ENCODE measurements around the gene ABHD8.

The ABHD8 gene

DNA sequence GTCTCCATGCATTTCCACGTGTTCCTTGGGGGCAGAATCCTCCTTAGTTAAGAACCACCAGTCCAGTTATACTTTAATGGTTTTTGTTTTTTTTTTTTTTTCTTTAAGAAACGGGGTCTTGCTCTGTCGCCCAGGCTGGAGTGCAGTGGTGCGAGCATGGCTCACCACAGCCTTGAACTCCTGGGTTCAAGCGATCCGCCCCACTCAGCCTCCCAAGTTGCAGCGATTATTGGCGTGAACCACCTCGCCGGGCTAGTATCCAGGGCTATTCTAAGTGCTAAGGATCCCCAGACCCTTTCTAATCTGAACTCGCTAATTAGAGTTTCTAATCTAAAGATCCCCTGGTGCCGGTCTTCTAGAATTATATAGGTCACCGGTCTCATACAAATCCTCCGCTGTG lies 9.6 kb downstream of the ABHD8 start:
- TF ChIP-seq, protein P1, sequence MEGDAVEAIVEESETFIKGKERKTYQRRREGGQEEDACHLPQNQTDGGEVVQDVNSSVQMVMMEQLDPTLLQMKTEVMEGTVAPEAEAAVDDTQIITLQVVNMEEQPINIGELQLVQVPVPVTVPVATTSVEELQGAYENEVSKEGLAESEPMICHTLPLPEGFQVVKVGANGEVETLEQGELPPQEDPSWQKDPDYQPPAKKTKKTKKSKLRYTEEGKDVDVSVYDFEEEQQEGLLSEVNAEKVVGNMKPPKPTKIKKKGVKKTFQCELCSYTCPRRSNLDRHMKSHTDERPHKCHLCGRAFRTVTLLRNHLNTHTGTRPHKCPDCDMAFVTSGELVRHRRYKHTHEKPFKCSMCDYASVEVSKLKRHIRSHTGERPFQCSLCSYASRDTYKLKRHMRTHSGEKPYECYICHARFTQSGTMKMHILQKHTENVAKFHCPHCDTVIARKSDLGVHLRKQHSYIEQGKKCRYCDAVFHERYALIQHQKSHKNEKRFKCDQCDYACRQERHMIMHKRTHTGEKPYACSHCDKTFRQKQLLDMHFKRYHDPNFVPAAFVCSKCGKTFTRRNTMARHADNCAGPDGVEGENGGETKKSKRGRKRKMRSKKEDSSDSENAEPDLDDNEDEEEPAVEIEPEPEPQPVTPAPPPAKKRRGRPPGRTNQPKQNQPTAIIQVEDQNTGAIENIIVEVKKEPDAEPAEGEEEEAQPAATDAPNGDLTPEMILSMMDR (IDR thresholded peaks at IDR 0.05) = no peak
- H3K9ac ChIP-seq = no peak overlapping the region
- H3K4me1 ChIP-seq = peaks cover 5% of the 10 kb centered on the region
- peaks cover 3% of the 10 kb centered on the region for H3K79me2 ChIP-seq
- no peak overlapping the region for H3K4me2 ChIP-seq (ENCODE audit: low read length)
- H3K36me3 ChIP-seq (ENCODE audit: control insufficient read depth, insufficient read depth, low read length) = no peaks in the 10 kb centered on the region
- no peak overlapping the region for H3K27ac ChIP-seq
- no peak overlapping the region for H2AFZ ChIP-seq
- no peaks in the 10 kb centered on the region for H3K27me3 ChIP-seq (ENCODE audit: control insufficient read depth, insufficient read depth, low read length)
- no peaks in the 10 kb centered on the region for H3K9me3 ChIP-seq (ENCODE audit: control insufficient read depth, low read length)
- H3K4me3 ChIP-seq (ENCODE audit: low read depth, low read length) = no peak overlapping the region

- H3K79me2 ChIP-seq = peaks cover 3% of the 10 kb centered on the region
- no peak overlapping the region for H3K9ac ChIP-seq
- no peaks in the 10 kb centered on the region for H3K9me3 ChIP-seq (ENCODE audit: control insufficient read depth, low read length)
- H3K4me1 ChIP-seq = peaks cover 5% of the 10 kb centered on the region
- H2AFZ ChIP-seq = no peak overlapping the region
- no peak overlapping the region for H3K27ac ChIP-seq
- peak overlapping the region; percentile 47 for H3K4me2 ChIP-seq (ENCODE audit: low read length)
- TF ChIP-seq, protein P1 (IDR thresholded peaks at IDR 0.05) = peak; percentile 21
- H3K27me3 ChIP-seq (ENCODE audit: control insufficient read depth, insufficient read depth, low read length) = no peaks in the 10 kb centered on the region
- peak overlapping the region; percentile 11 for H3K4me3 ChIP-seq (ENCODE audit: low read depth, low read length)
- no peaks in the 10 kb centered on the region for H3K36me3 ChIP-seq (ENCODE audit: control insufficient read depth, insufficient read depth, low read length)
Observed at GRCh38 chr19:17292301-17293074, 10.7 kb downstream of the ABHD8 start.

- no peak overlapping the region for H2AFZ ChIP-seq
- no peaks in the 10 kb centered on the region for H3K36me3 ChIP-seq (ENCODE audit: control insufficient read depth, insufficient read depth, low read length)
- no peak overlapping the region for H3K27ac ChIP-seq
- H3K79me2 ChIP-seq = peaks cover 3% of the 10 kb centered on the region
- H3K4me2 ChIP-seq (ENCODE audit: low read length) = no peak overlapping the region
- no peak overlapping the region for H3K4me3 ChIP-seq (ENCODE audit: low read depth, low read length)
- TF ChIP-seq, protein P1 (IDR thresholded peaks at IDR 0.05) = no peak
- no peaks in the 10 kb centered on the region for H3K9me3 ChIP-seq (ENCODE audit: control insufficient read depth, low read length)
- no peaks in the 10 kb centered on the region for H3K4me1 ChIP-seq
- no peaks in the 10 kb centered on the region for H3K27me3 ChIP-seq (ENCODE audit: control insufficient read depth, insufficient read depth, low read length)
- no peak overlapping the region for H3K9ac ChIP-seq
Observed at GRCh38 chr19:17289489-17289888, 13.7 kb downstream of the ABHD8 start.

DNA sequence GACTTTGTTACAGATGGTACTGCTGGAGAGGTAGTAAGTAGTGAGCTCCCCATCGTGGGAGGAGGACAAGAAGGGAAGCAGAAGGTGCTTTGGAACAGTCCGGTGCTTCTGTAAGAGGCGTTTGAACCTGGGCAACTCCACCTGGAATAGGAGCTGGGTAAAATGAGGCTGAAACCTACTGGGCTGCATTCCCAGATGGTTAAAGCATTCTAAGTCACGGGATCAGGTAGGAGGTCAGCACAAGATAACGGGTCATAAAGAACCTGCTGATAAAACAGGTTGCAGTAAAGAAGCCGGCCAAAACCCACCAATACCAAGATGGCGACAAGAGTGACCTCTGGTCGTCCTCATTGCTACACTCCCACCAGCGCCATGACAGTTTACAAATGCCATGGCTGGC lies 16.5 kb downstream of the ABHD8 start:
- no peaks in the 10 kb centered on the region for H3K27me3 ChIP-seq (ENCODE audit: control insufficient read depth, insufficient read depth, low read length)
- TF ChIP-seq, protein P1 (IDR thresholded peaks at IDR 0.05) = no peak
- no peak overlapping the region for H3K9ac ChIP-seq
- no peaks in the 10 kb centered on the region for H3K36me3 ChIP-seq (ENCODE audit: control insufficient read depth, insufficient read depth, low read length)
- H3K4me2 ChIP-seq (ENCODE audit: low read length) = no peak overlapping the region
- no peaks in the 10 kb centered on the region for H3K79me2 ChIP-seq
- H2AFZ ChIP-seq = no peak overlapping the region
- H3K4me1 ChIP-seq = no peaks in the 10 kb centered on the region
- no peak overlapping the region for H3K27ac ChIP-seq
- no peak overlapping the region for H3K4me3 ChIP-seq (ENCODE audit: low read depth, low read length)
- H3K9me3 ChIP-seq (ENCODE audit: control insufficient read depth, low read length) = no peaks in the 10 kb centered on the region

GRCh38 chr19:17286263-17286662 lies 17.0 kb downstream of the ABHD8 start:
- Histone ChIP-seq H3K4me2 (ENCODE audit: low read length) (no peak overlapping the region), H3K79me2 (no peaks in the 10 kb centered on the region), H3K4me3 (ENCODE audit: low read depth, low read length) (no peak overlapping the region), H3K9me3 (ENCODE audit: control insufficient read depth, low read length) (no peaks in the 10 kb centered on the region), H2AFZ (no peak overlapping the region), H3K27ac (no peak overlapping the region), H3K9ac (no peak overlapping the region), H3K4me1 (no peaks in the 10 kb centered on the region), H3K27me3 (ENCODE audit: control insufficient read depth, insufficient read depth, low read length) (no peaks in the 10 kb centered on the region), H3K36me3 (ENCODE audit: control insufficient read depth, insufficient read depth, low read length) (no peaks in the 10 kb centered on the region)
- TF ChIP-seq, protein P1 (IDR thresholded peaks at IDR 0.05) = no peak

Data from parathyroid adenoma (tissue), 2 donors.